Mesothelial cell of epicardium (in vitro differentiated cells): Measurements from ENCODE around the gene RBM20. TPM values are rescaled to one million over a fixed set of nuclear protein-coding genes. Genes with fewer than 3 reads are reported as not detected.

Experiments used
- DNase-seq, 2 experiments: peaks; one replicate each; pipeline ENCODE4 v3.0.0; 2021; ENCODE audit warnings: low spot score in 2 of 2; ENCODE audit not compliant: unreplicated experiment in 2 of 2
- H3K27ac Mint-ChIP-seq: 2 replicates; pipeline ENCODE4 v1.8.0; 2021; ENCODE audit warnings: mixed read lengths
- H3K27me3 Mint-ChIP-seq: 2 replicates; pipeline ENCODE4 v1.8.0; 2021; ENCODE audit warnings: low read depth, mixed read lengths
- H3K36me3 Mint-ChIP-seq: 2 replicates; pipeline ENCODE4 v1.8.0; 2021; ENCODE audit warnings: mixed read lengths
- H3K4me1 Mint-ChIP-seq: 2 replicates; pipeline ENCODE4 v1.8.0; 2021; ENCODE audit warnings: mixed read lengths
- H3K4me3 Mint-ChIP-seq: 2 replicates; pipeline ENCODE4 v1.8.0; 2021; ENCODE audit warnings: mild to moderate bottlenecking, moderate library complexity, mixed read lengths
- H3K9me3 Mint-ChIP-seq: 2 replicates; pipeline ENCODE4 v1.8.0; 2021; ENCODE audit warnings: mixed read lengths
- CTCF ChIP-seq: fragments of 200-600 bp; sonication (generic); IDR thresholded peaks from one replicate; pipeline ENCODE4 v1.5.0; 2021; ENCODE audit warnings: antibody characterized with exemption; ENCODE audit not compliant: unreplicated experiment
- total RNA-seq: library from RNA; stranded (reverse); gene quantifications from 3 replicates; pipeline ENCODE4 v1.2.1, GENCODE V29; 2021

RBM20 gene
- total RNA-seq, 1 donor from 2014 or later = 23.3 TPM

- Mint-ChIP-seq H3K36me3 (no peaks in the 10 kb centered on the region), H3K4me1 (peaks cover 27% of the 10 kb centered on the region), H3K27me3 (no peaks in the 10 kb centered on the region), H3K4me3 (no peak overlapping the region), H3K27ac (peak overlapping the region; percentile 18), H3K9me3 (peaks cover 7% of the 10 kb centered on the region)
- no peak for DNase-seq
- no peak for TF ChIP-seq CTCF
Measured at GRCh38 chr10:110858297-110858934, 214.3 kb downstream of the RBM20 start.

GRCh38 chr10:110859206-110859972 lies 215.3 kb downstream of the RBM20 start:
- Mint-ChIP-seq H3K9me3 (peaks cover 7% of the 10 kb centered on the region), H3K4me3 (no peak overlapping the region)
- TF ChIP-seq CTCF = no peak

GRCh38 chr10:110859973-110860376 lies 215.8 kb downstream of the RBM20 start:
- Mint-ChIP-seq H3K27me3 (no peaks in the 10 kb centered on the region), H3K27ac (peak overlapping the region; percentile 22), H3K36me3 (no peaks in the 10 kb centered on the region), H3K9me3 (peaks cover 7% of the 10 kb centered on the region), H3K4me3 (no peak overlapping the region), H3K4me1 (peaks cover 32% of the 10 kb centered on the region)
- TF ChIP-seq CTCF = no peak
- no peak for DNase-seq

More at GRCh38 chr10:110859206-110859972, 215.3 kb downstream of the RBM20 start:
- Mint-ChIP-seq H3K36me3 (no peaks in the 10 kb centered on the region), H3K27ac (peak overlapping the region; percentile 22), H3K27me3 (no peaks in the 10 kb centered on the region), H3K4me1 (peaks cover 27% of the 10 kb centered on the region)
- DNase-seq = no peak

GRCh38 chr10:110860576-110861241 lies 216.6 kb downstream of the RBM20 start:
- DNase-seq = no peak
- H3K9me3 Mint-ChIP-seq = peaks cover 4% of the 10 kb centered on the region
- no peaks in the 10 kb centered on the region for H3K27me3 Mint-ChIP-seq
- H3K27ac Mint-ChIP-seq = peak overlapping the region; percentile 23
- H3K4me3 Mint-ChIP-seq = no peak overlapping the region
- peaks cover 39% of the 10 kb centered on the region for H3K4me1 Mint-ChIP-seq
- no peaks in the 10 kb centered on the region for H3K36me3 Mint-ChIP-seq
- no peak for TF ChIP-seq CTCF

GRCh38 chr10:110861476-110861875 lies 217.3 kb downstream of the RBM20 start:
- DNase-seq = no peak
- Mint-ChIP-seq H3K9me3 (no peaks in the 10 kb centered on the region), H3K4me1 (peaks cover 47% of the 10 kb centered on the region), H3K27me3 (no peaks in the 10 kb centered on the region), H3K36me3 (no peaks in the 10 kb centered on the region), H3K4me3 (no peak overlapping the region), H3K27ac (no peak overlapping the region)
- TF ChIP-seq CTCF = no peak
